GM21717 (cell line): ENCODE results near the gene BFSP2.

Experiments
- ATAC-seq: cut with Tn5 transposase; IDR thresholded peaks from one replicate; pipeline ENCODE4 v1.9.1; 2021; ENCODE audit warnings: mild to moderate bottlenecking, moderate library complexity; ENCODE audit not compliant: unreplicated experiment

The BFSP2 gene

DNA sequence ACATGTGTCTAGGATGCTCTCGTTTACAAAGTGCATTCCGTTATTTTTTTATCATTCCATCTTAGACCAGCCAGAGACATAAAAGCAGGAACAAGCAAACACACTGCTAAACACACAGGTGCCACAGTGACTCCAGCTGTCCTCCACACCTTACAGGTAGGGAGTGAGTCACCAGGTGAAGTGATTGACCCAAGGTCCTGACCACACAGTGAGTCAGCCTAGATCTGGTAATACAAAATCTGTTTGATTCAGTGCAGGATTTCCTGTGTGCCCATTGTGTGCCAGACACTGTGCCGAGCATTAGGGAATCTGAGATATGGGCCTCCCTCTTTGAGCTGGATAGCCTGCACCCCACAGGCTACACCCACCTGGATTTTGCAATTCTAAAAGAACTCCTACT, 16.7 kb upstream of the BFSP2 start:
- no peak for ATAC-seq

GRCh38 chr3:133383741-133384140, 16.1 kb upstream of the BFSP2 start:
- no peak for ATAC-seq

GRCh38 chr3:133384331-133385027, 15.4 kb upstream of the BFSP2 start:
- ATAC-seq, result no peak

- no peak for ATAC-seq
These were observed 13.0 kb upstream of the BFSP2 start for GRCh38 chr3:133386876-133387275.

DNA sequence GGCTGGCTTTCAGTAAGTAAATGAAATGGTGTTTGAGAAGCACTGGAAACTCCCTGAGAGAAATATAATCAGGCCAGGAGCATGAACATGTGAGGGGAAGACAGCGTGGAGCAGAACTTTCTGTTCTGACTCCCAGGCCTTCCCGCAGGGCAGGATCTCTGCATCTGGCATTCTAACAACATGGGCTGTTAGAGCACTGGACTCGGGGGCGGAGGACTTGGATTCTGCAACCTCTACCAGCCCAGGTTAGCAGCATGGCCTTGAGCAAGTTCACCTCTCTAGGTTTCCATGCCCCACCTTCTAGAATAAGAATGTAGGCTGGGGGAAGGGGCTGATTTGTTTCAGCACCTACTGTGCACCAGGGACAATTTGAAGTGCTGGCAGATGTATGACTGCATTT, 12.5 kb upstream of the BFSP2 start:
- no peak for ATAC-seq

GRCh38 chr3:133388696-133389395, 11.0 kb upstream of the BFSP2 start:
- no peak for ATAC-seq

DNA sequence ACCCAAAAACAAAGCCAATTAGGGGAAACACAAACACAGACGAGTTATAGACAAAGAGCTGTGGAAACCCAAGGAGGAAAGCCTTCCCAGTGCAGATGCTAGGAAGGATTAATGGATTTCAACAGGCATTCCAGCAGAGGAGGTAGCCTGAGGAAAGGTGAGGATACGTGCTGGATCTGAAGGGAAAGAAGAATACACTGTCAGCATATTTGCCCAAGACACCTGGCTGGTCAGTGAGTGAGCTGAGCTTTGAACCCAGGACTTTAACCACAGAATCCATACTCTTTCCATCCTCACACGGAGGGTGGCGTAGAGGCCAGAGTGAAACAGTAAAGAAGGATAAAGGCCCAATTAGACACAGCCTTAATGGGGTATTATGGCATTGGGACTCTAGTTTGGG, 9.1 kb upstream of the BFSP2 start:
- no peak for ATAC-seq

DNA sequence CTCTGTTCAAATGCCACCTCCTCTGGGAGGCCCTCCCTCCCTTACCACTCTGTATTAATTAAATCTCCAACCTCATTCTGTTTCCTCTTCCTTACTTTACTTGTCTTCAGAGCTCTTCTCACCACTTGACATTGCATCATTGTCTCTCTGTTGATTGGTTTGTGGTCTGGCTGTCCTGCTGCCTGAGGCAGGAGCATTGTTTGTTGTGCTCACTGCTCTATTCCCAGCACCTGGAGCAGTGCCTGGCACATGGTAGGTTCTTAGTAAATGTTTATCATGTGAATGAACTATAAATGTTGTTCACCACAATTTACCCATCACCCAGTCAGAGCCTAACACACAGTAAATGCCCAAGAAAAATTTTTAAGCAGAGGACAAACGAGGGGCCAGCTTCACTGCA, 6.7 kb upstream of the BFSP2 start:
- no peak for ATAC-seq

DNA sequence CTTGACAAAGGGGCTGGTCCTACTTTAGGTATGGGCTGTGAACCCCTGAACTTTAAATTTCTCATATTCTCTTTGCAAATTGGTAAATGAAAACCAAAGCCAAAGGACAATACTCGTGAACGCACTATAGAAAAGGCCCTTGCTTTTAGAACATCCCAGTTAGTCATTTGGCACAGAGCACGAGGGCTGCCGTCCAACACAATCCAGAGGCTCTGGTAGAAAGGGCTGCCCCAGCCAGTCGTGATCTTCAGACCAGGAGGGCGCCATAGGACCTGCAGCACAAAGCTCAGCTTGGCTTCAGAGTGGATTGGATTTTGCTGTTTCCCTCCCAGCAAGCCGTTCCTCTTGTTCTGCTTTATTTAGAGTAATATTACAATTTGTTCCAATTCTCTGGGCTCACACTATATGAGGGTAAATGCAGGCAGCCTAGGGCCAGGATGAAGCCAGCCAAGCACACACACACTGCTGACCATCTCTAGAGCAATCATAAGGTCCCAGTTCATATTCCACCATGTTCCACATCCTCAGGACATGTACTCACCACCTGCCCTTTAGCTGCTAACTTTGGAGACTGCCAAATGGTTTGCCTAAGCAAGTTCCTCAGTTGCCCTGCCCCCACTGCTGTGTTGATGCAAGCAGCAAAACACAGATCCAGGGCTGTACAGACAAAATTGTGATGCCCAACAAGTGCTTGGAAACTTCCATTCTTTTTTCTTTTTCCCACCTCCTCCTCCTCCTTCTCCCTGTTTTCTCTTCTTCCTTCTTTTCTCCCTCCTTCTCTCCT, 6.0 kb upstream of the BFSP2 start:
- ATAC-seq, result no peak

DNA sequence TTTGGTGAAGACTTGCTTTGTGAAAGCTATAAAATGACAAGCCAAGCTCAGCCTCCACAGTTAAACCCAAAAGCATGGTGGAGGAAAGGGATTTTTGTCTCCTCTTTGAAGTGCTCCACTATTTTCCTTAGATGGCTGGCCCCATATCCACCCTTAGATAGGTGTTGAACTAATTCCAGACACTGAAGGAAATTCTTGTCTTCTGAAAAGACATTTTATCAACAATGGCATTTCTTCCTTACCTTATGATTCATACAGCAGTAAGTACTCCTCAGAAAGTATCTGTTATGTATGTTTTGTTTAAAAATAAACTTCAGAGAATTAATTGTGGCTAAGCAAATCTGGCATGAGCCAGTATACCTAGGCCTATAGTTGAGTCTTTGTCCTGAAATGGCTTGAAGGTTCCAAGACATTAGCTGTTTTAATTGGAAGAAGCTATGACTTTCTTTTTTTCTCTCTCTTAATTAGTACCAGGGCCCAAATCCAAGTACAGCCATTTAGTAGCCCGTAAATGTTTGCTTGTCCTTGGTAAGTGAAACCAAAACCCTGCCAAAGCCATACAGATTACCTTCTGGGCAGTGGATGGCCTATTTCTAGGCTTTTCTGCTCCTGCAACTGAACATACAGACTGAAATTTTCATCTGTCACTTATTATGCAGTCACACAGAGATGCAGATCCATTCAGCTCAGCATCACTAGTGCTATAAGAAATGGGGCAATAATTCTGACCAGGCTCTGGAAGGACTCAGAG, 5.1 kb upstream of the BFSP2 start:
- no peak for ATAC-seq

DNA sequence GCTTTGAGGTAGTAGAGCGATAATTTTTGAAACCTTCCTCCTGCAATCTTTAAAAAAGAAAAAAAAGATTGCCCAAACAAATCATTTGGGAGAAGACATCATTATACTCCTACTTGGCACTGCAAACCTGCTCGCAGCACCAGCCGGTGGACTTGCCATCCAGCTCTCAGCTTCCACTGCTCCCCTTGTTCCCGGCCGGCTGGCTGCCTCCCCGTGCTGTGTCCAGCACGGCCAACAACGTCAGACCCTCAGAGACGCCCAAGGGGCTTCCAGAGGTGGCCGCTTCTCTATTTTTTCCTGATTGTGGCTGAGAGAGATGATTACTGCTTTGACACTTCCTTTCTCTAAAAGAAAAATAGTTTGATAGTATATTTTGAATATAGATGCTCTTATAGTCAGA, 3.0 kb upstream of the BFSP2 start:
- ATAC-seq, result no peak

GRCh38 chr3:133401374-133402135, 1.7 kb downstream of the BFSP2 start:
- no peak for ATAC-seq

GRCh38 chr3:133404920-133405319, 5.1 kb downstream of the BFSP2 start:
- ATAC-seq, result no peak

GRCh38 chr3:133408366-133408765, 8.5 kb downstream of the BFSP2 start:
- ATAC-seq, result no peak

- no peak for ATAC-seq
These were observed 9.1 kb downstream of the BFSP2 start for GRCh38 chr3:133408961-133409360.

DNA sequence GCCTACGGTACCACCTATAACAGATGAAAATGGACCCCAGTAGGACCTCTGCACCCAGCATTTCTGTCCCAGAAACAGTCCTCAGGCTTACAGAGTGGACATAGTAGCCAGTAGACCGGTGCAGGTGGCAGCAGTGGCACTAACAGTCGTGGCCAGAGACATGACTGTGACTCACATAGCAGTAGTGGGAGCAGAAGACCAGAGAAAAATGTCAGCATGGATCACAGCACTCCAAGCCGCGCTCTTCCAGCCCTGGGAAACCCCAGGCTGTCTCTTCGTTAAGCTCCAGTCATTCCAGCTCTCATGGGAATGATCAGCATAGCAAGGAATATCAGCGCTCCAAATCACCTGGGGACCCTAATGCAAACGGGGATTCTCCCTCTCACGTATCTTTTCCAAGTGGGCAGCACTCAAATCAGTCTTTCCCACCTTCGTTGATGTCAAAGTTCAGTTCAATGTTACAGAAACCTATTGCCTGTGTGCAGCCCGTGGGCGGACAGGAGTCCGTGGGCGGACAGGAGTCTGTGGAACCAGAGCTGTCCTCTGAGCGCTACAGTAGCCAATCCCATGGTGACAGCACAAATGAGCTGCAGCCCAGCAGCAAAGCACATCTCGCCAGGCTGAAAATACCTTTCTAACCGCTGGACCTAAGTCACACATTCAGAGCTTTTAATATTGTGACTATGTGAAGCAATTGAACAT, 10.5 kb downstream of the BFSP2 start:
- no peak for ATAC-seq

DNA sequence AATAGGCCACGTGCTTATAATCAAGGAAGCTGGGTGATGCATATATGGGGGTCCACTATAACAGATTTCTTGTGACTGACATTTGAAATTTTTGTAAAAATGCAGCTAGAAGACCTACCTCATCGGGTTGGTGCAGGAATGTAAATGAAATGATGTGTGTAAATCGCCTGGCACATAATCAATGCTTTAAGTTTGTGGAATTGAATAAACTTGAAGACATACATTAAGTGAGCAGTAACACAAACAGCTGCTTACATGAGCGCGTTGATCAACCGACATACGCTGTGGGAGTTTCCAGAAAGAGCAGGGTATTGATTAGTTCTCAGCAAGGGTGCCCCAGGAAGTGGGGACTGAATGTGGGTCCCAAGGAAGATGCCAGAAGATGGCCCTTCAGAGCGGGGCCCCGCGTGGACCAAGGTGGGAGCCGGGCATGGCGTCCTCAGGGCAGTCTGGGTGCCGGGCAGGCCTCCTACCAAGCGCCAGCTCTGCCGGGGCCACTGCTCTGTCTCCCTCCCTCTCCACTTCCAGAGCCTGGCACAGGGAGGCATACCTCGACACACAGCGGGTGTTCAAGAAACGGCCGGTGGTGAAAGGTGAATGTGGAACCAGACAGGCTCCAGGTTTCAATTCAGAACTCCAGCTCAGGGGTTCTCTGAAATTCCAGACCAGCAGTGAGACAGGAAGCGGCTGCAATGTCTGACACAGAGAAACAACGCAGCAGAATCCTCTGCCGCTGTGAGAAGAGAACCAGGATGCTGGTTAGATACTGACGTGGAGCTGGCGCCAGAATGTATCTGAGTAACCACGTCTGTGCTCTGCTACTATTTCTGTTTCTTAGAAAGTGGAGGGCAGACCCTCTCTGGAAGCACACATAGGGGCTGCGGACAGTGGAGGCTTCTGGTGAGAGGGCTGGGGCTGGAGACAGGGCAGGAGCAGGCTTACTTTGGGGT, 12.6 kb downstream of the BFSP2 start:
- ATAC-seq, result no peak

DNA sequence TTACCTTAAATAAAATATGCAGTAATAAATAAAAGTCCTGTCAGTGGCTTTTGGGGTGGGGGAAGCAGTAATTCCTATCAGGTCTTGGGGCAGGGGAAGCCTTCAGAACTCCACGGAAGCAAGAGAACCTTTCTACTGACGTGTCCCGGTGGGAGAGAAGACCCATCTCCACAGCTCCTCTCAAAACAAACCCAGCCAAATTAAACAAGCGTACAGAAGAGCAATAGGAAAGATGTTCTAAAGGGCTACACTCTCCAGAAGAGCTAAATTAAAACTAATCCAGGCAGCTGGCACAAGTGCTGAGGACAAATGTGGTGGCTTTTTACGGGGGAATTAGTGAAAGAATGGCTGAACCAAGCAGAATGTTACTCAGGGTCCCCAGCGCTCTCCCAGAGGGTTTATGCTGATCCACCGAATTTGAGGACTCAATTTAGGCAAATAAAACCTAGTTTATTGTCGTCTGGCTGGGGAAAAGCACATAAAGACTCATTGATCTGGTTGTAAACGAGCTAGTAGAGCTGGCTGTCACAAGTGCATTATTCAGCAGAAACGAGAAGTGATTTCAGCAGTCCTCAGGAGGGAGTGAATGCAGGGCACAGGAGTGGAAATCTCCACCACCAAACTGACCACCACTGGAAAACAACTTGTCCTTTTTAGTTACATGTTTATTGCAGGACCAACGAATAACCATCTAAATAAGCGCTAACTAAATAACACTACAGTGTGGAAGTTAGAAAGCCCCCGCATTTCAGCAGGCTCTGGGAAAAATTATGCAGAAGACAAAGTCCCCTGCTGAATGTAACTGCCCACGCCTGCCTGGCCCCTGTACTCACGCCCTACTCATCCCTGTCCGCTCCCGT, 13.5 kb downstream of the BFSP2 start:
- no peak for ATAC-seq
